HCT116 (cell line): Measurements from ENCODE around the gene CACNA1G.

ENCODE experiments used
- CEBPB ChIP-seq: IDR thresholded peaks from 2 replicates; pipeline ENCODE4 v1.6.1; 2012; ENCODE audit warnings: low read depth
- TF ChIP-seq, protein P1 (sequence below), 3 experiments: fragments of 200-600 bp in 1 of 3; sonication (generic) in 1 of 3; IDR thresholded peaks in 2 of 3; conservative IDR thresholded peaks in 1 of 3; 2 replicates each; pipeline ENCODE4 v1.5.1; 2012 to 2017; ENCODE audit warnings: low read depth in 2 of 3, low read length in 2 of 3, antibody characterized with exemption in 1 of 3, borderline replicate concordance in 1 of 3, control low read depth in 1 of 3, mild to moderate bottlenecking in 1 of 3, mixed read lengths in 1 of 3, mixed run types in 1 of 3, moderate library complexity in 1 of 3; ENCODE audit not compliant: insufficient read depth in 1 of 3
- TF ChIP-seq, protein P2 (sequence below): IDR thresholded peaks from 2 replicates; pipeline ENCODE4 v1.6.1; 2012

DNA sequence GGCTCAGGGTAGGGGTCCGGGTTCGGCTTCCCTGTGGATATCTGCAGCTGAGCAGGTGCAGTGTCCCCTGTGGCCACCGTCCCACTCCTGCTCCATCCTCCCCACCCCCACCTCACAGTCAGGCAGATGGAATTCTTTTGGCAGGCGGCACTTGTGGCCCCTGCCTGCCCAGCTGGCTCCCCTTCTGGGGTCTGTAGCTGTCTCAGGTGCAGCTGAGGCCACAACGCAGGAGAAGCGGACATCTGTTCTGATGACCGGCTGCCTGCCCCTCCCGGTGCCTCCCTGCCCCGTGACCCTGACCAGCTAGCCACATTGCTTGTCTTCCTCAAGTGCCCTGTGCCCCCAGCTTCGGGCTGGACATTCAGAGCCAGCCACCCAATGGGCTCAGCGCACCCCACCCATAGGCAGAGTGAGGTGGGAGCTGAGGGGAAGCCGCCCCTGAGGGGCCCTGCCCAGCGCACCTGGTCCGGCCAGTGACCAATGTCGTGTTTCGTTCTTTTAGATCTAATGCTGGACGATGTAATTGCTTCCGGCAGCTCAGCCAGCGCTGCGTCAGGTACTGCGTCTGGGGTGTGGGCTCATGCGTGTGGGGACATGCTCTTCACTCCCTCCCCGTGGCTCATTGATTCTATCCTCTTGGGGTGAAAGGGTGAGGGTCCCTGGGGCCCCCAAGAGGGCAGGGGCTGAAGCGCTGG lies 49.0 kb downstream of the CACNA1G start:
- TF ChIP-seq, protein P1, sequence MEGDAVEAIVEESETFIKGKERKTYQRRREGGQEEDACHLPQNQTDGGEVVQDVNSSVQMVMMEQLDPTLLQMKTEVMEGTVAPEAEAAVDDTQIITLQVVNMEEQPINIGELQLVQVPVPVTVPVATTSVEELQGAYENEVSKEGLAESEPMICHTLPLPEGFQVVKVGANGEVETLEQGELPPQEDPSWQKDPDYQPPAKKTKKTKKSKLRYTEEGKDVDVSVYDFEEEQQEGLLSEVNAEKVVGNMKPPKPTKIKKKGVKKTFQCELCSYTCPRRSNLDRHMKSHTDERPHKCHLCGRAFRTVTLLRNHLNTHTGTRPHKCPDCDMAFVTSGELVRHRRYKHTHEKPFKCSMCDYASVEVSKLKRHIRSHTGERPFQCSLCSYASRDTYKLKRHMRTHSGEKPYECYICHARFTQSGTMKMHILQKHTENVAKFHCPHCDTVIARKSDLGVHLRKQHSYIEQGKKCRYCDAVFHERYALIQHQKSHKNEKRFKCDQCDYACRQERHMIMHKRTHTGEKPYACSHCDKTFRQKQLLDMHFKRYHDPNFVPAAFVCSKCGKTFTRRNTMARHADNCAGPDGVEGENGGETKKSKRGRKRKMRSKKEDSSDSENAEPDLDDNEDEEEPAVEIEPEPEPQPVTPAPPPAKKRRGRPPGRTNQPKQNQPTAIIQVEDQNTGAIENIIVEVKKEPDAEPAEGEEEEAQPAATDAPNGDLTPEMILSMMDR (IDR thresholded peaks at IDR 0.05 in 2 of 3, conservative IDR thresholded peaks at IDR 0.05 in 1 of 3; ENCODE audit: borderline replicate concordance in 1 of 3, insufficient read depth in 1 of 3, low read depth in 2 of 3, low read length in 2 of 3): no peak
- TF ChIP-seq, protein P2, sequence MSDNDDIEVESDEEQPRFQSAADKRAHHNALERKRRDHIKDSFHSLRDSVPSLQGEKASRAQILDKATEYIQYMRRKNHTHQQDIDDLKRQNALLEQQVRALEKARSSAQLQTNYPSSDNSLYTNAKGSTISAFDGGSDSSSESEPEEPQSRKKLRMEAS: no peak
- no peak for TF ChIP-seq CEBPB
